SK-N-SH treated with all-trans-retinoic acid at 6 μM for 48 hours (cell line): ENCODE measurements around the gene FAM114A1.

Experiments used
- BACH2 ChIP-seq: fragments of 250-450 bp; sonication (Bioruptor Pico); IDR thresholded peaks from 2 replicates; pipeline ENCODE4 v1.9.0; 2021; ENCODE audit warnings: mild to moderate bottlenecking, borderline replicate concordance
- CSDC2 ChIP-seq: fragments of 250-450 bp; sonication (Bioruptor Pico); IDR thresholded peaks from 2 replicates; pipeline ENCODE4 v1.5.0; 2020; ENCODE audit warnings: mild to moderate bottlenecking, moderate library complexity
- PATZ1 ChIP-seq: fragments of 250-450 bp; sonication (Bioruptor Pico); IDR thresholded peaks from 2 replicates; pipeline ENCODE4 v1.8.0; 2020; ENCODE audit warnings: mild to moderate bottlenecking, moderate library complexity, borderline replicate concordance
- RARB ChIP-seq: fragments of 250-450 bp; sonication (Bioruptor Pico); IDR thresholded peaks from 2 replicates; pipeline ENCODE4 v1.8.0; 2021; ENCODE audit warnings: mild to moderate bottlenecking, moderate library complexity
- ZC3H10 ChIP-seq: fragments of 250-450 bp; sonication (Bioruptor Pico); IDR thresholded peaks from 2 replicates; pipeline ENCODE4 v1.5.1; 2021; ENCODE audit warnings: mild to moderate bottlenecking, moderate library complexity
- ZFP3 ChIP-seq: fragments of 250-450 bp; sonication (Bioruptor Pico); IDR thresholded peaks from 2 replicates; pipeline ENCODE4 v1.5.0; 2020; ENCODE audit warnings: mild to moderate bottlenecking, moderate library complexity
- ZNF70 ChIP-seq: fragments of 450-650 bp; formaldehyde crosslinking; IDR thresholded peaks from 2 replicates; pipeline ENCODE4 v1.5.0; 2020; ENCODE audit warnings: mild to moderate bottlenecking, moderate library complexity
- TF ChIP-seq, protein P1 (sequence below): fragments of 250-450 bp; sonication (Bioruptor Pico); IDR thresholded peaks from 2 replicates; pipeline ENCODE4 v1.5.1; 2021; ENCODE audit warnings: mild to moderate bottlenecking, moderate library complexity
- TF ChIP-seq, protein P2 (sequence below): fragments of 250-450 bp; sonication (Bioruptor Pico); IDR thresholded peaks from 2 replicates; pipeline ENCODE4 v1.5.1; 2020; ENCODE audit warnings: low read depth, mild to moderate bottlenecking, moderate library complexity

DNA sequence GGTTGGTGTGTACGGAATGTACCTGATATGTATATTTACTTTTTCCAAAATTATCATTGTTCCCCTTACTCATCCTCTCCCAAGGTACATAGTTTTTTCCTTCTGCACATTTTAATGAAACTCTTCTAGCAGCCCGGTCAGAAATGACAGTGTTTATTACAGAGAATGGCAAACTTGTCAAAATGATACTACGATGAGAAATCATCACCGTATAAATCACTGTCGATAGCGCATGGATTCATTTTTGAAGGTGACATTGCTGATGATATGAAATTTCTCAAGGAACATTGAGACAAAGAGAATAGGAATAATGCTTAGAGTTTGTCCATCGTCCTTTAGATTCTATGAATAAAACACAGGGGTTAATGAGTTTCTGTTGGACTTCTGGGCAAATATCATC, 30.6 kb downstream of the FAM114A1 start:
- TF ChIP-seq BACH2 (CRISPR knock-in tag) = no peak
- no peak for TF ChIP-seq ZNF70 (CRISPR knock-in tag)
- TF ChIP-seq ZC3H10 (CRISPR knock-in tag) = no peak
- TF ChIP-seq ZFP3 (CRISPR knock-in tag) = no peak
- TF ChIP-seq PATZ1 (CRISPR knock-in tag) = no peak
- TF ChIP-seq RARB = no peak
- no peak for TF ChIP-seq CSDC2 (CRISPR knock-in tag)
- TF ChIP-seq, protein P1, sequence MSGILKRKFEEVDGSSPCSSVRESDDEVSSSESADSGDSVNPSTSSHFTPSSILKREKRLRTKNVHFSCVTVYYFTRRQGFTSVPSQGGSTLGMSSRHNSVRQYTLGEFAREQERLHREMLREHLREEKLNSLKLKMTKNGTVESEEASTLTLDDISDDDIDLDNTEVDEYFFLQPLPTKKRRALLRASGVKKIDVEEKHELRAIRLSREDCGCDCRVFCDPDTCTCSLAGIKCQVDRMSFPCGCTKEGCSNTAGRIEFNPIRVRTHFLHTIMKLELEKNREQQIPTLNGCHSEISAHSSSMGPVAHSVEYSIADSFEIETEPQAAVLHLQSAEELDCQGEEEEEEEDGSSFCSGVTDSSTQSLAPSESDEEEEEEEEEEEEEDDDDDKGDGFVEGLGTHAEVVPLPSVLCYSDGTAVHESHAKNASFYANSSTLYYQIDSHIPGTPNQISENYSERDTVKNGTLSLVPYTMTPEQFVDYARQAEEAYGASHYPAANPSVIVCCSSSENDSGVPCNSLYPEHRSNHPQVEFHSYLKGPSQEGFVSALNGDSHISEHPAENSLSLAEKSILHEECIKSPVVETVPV = no peak
- TF ChIP-seq, protein P2, sequence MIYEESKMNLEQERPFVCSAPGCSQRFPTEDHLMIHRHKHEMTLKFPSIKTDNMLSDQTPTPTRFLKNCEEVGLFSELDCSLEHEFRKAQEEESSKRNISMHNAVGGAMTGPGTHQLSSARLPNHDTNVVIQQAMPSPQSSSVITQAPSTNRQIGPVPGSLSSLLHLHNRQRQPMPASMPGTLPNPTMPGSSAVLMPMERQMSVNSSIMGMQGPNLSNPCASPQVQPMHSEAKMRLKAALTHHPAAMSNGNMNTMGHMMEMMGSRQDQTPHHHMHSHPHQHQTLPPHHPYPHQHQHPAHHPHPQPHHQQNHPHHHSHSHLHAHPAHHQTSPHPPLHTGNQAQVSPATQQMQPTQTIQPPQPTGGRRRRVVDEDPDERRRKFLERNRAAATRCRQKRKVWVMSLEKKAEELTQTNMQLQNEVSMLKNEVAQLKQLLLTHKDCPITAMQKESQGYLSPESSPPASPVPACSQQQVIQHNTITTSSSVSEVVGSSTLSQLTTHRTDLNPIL (CRISPR knock-in tag) = no peak
